Neutrophil (primary cell): ENCODE measurements around the gene GTF2B.
"Not testable (repeated sequence)": the region's sequence is repeated elsewhere in the genome, so short reads cannot be mapped to it uniquely, and the experiment has no call there.

Experiments
- H3K27ac ChIP-seq: fragments of 200-600 bp; sonication (generic); 2 replicates; pipeline ENCODE4 v1.5.1; 2016; ENCODE audit warnings: mild to moderate bottlenecking, moderate library complexity
- H3K27me3 ChIP-seq: fragments of 200-600 bp; sonication (generic); 2 replicates; pipeline ENCODE4 v1.6.0; 2016; ENCODE audit warnings: mild to moderate bottlenecking
- H3K36me3 ChIP-seq: fragments of 200-600 bp; sonication (generic); 2 replicates; pipeline ENCODE4 v1.5.1; 2017
- H3K4me1 ChIP-seq, 2 experiments: fragments of 200-600 bp in 1 of 2; sonication (generic) in 1 of 2; 1 replicate in 1 of 2; 2 replicates in 1 of 2; pipeline versions ENCODE4 v1.5.1 to v1.6.1; 2013 to 2016; ENCODE audit warnings: low read depth in 1 of 2, low read length in 1 of 2, mild to moderate bottlenecking in 1 of 2, moderate library complexity in 1 of 2; ENCODE audit not compliant: control insufficient read depth in 1 of 2, insufficient read depth in 1 of 2
- H3K4me3 ChIP-seq, 2 experiments: fragments of 200-600 bp in 1 of 2; sonication (generic) in 1 of 2; 1 replicate in 1 of 2; 2 replicates in 1 of 2; pipeline ENCODE4 v1.5.1; 2013 to 2016; ENCODE audit warnings: low read depth in 1 of 2, low read length in 1 of 2, mild to moderate bottlenecking in 1 of 2, moderate library complexity in 1 of 2
- H3K9me3 ChIP-seq: fragments of 200-600 bp; sonication (generic); 2 replicates; pipeline ENCODE4 v1.5.1; 2016
- TF ChIP-seq, protein P1 (sequence below): fragments of 200-600 bp; sonication (generic); IDR thresholded peaks from 2 replicates; pipeline ENCODE4 v1.5.1; 2016; ENCODE audit warnings: antibody characterized with exemption

The GTF2B gene

DNA sequence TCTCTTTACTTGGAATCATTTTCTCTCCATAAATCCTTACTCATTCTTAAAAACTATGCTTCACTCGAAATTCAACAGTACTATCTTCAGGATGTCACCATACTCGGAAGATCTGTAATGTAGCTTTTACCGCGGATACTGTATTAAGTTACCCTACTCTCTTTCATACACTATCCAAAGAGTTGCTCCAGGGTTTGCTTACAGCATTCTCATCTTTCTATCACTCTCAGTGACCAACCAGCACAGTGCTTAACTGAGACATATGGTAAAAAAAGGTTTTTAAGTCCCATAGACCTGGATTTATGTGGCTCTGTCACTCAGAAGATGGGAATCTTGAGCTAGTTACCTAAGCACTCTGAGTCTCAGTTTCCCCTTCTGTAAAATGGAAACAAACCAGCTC, 15.8 kb downstream of the GTF2B start:
- Histone ChIP-seq H3K9me3 (no peaks in the 10 kb centered on the region), H3K4me3 (no peak overlapping the region), H3K27me3 (no peaks in the 10 kb centered on the region), H3K36me3 (peaks cover 29% of the 10 kb centered on the region), H3K4me1 (peaks cover 33 to 34% of the 10 kb centered on the region in 2 experiments), H3K27ac (peak overlapping the region; percentile 86)
- TF ChIP-seq, protein P1, sequence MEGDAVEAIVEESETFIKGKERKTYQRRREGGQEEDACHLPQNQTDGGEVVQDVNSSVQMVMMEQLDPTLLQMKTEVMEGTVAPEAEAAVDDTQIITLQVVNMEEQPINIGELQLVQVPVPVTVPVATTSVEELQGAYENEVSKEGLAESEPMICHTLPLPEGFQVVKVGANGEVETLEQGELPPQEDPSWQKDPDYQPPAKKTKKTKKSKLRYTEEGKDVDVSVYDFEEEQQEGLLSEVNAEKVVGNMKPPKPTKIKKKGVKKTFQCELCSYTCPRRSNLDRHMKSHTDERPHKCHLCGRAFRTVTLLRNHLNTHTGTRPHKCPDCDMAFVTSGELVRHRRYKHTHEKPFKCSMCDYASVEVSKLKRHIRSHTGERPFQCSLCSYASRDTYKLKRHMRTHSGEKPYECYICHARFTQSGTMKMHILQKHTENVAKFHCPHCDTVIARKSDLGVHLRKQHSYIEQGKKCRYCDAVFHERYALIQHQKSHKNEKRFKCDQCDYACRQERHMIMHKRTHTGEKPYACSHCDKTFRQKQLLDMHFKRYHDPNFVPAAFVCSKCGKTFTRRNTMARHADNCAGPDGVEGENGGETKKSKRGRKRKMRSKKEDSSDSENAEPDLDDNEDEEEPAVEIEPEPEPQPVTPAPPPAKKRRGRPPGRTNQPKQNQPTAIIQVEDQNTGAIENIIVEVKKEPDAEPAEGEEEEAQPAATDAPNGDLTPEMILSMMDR = no peak

DNA sequence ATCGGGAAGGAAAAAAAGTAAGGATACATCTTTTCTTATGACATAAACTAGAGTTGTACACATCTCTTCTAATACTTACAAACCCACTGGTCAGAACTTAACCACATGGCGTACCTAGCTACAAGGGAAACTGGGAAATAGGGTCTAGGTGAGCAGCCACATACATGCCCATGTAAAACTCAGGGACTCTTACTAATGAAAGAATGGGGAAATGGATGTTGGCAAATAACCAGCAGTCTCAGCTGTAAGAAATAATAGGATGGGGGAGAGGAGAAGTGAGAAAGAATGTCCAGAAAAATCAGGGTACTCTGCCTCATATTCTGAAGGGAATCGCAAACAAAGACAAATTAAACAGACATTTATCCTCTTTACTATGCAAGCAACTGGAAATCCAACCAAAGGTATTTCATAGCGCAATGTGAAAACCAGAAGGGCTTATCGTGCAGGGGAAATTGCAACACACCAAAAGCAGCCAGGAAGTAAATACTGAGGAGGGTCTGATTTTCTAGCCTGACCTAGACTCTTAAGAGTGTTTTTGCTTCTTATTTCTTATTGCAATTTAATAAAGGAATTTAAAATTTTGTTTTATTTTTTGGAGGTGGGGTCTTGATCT, 17.5 kb downstream of the GTF2B start:
- peaks cover 14% of the 10 kb centered on the region for H3K36me3 ChIP-seq
- no peaks in the 10 kb centered on the region for H3K27me3 ChIP-seq
- H3K27ac ChIP-seq = peak overlapping the region; percentile 86
- TF ChIP-seq, protein P1 = no peak
- H3K9me3 ChIP-seq = no peaks in the 10 kb centered on the region
- peaks cover 33 to 34% of the 10 kb centered on the region in 2 experiments for H3K4me1 ChIP-seq
- H3K4me3 ChIP-seq = peak overlapping the region; percentile 49 to 66

DNA sequence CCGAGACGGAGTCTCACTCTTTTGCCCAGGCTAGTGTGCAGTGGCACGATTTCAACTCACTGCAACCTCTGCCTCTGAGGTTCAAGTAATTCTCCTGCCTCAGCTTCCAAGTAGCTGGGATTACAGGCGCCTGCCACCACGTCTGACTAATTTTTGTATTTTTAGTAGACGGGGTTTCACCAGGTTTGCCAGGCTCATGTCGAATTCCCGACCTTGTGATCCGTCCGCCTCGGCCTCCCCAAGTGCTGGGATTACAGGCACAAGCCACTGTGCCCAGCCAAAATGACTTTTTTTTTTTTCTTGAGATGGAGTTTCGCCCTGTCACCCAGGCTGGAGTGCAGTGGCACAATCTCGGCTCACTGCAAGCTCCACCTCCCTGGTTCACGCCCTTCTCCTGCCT, 21.7 kb downstream of the GTF2B start:
- H3K9me3 ChIP-seq, H3K27me3 ChIP-seq, H3K27ac ChIP-seq, H3K36me3 ChIP-seq, H3K4me3 ChIP-seq: not testable (repeated sequence)
- peaks cover 22 to 32% of the 10 kb centered on the region in 2 experiments for H3K4me1 ChIP-seq

DNA sequence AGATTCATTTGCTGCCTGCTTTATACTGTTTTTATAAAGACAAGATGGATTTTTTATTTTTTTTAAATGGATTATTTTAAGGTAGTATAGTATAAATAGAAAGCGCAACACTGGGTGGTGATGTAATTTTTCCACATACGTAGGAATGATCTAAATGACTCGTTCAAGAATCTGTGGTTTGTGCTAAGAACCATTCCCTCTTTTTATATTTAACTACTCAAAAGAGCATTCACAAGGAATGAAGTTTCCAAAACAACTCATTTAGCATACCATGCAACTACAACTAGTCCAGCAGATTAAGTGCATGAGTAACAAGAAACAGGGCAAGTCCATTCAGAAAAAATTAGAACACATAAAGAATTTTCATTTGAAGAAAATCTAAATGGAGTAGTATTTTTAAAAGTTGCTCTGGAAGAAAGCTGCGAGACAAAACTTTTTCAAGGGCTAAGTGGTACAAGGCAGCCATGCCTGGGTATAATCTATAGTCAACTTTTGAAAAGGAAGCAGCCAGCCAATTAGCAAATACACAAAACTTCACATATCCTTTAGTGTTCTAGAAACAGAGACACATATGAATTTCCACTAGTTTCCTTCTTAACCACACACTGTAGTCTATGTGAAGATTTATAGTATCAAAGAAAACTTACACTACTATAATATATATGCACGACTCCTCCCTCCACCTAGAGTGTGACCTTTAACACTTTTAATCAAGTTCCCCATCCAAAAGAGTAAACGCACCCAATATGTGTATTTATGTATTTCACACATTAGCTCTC, 23.4 kb downstream of the GTF2B start:
- Histone ChIP-seq H3K27ac (peak overlapping the region; percentile 7), H3K9me3 (no peaks in the 10 kb centered on the region), H3K36me3 (peaks cover 12% of the 10 kb centered on the region), H3K4me3 (no peak overlapping the region), H3K27me3 (no peaks in the 10 kb centered on the region), H3K4me1 (peaks cover 6 to 15% of the 10 kb centered on the region in 2 experiments)
- TF ChIP-seq, protein P1 = no peak

DNA sequence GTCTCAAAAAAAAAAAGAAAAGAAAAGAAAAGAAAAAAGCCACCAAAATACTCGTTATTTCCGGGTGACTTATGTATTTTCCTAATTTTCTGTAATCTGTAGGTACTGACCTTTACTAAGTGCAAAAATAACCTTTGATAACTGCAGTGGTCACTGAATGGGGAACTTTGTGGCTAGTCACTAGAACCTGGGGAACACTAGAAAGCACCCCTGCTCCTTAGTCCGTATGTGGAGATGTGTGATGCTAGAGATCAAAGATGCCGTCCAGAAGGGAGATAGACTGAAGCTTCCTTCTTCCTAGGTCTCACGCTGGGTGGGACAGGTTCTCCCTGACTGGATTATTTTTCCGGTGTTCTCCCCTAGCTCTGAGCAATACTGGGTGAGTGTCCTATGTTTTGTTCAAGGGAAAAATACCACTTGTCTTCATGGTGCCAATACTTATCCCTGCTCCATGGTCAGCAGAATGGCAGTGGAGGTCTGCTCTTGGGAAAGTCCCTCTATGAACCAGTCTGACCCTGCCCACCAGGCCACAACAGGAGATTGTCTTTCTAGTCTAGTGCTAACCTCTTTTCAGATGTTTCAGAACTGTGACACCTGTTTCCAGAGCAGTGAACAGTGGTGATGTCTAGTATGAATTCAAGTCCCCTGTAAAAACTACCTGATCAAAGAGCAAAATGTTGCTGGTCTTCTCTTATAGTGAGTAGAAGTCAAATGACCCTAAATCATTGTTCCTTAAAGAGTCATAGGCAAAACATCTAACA, 39.9 kb downstream of the GTF2B start:
- TF ChIP-seq, protein P1 = no peak
- Histone ChIP-seq H3K27me3 (no peaks in the 10 kb centered on the region), H3K36me3 (peaks cover 54% of the 10 kb centered on the region)

DNA sequence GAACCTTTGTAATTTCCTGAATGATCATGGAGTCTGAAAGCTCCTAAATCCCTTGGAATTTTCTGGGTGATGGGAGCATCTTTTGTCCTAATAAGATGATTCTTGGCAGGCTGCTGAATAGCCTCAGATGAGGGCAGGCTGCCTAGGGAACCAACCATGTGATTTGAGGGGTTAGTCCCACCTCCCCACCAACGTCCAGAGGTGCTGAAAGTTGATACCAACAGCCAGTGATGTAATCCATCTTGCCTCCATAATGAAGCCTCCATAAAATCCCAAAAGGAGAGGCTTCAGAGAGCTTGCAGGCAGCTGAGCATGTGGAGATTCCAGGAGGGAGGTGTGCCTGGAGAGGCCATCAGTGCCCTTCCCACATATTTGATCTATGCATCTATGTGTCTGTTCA, 43.7 kb downstream of the GTF2B start:
- Histone ChIP-seq H3K9me3 (no peaks in the 10 kb centered on the region), H3K4me1 (no peaks in the 10 kb centered on the region), H3K36me3 (peaks cover 24% of the 10 kb centered on the region), H3K27me3 (no peaks in the 10 kb centered on the region), H3K4me3 (no peak overlapping the region), H3K27ac (no peak overlapping the region)
- TF ChIP-seq, protein P1 = no peak

More for the DNA sequence above, 39.9 kb downstream of the GTF2B start:
- H3K27ac ChIP-seq = peak overlapping the region; percentile 20
- H3K9me3 ChIP-seq = no peaks in the 10 kb centered on the region
- H3K4me1 ChIP-seq = peaks cover 16% of the 10 kb centered on the region in 2 experiments
- H3K4me3 ChIP-seq = no peak overlapping the region
